CD4-positive, alpha-beta T cell treated with Interleukin-4 for 1 hour (primary cell): ENCODE results near the gene NRF1.

ENCODE experiments used
- DNase-seq, 2 donors: peaks; one replicate each; pipeline ENCODE4 v3.0.0-alpha.2; 2020 to 2022

NRF1 gene

DNA sequence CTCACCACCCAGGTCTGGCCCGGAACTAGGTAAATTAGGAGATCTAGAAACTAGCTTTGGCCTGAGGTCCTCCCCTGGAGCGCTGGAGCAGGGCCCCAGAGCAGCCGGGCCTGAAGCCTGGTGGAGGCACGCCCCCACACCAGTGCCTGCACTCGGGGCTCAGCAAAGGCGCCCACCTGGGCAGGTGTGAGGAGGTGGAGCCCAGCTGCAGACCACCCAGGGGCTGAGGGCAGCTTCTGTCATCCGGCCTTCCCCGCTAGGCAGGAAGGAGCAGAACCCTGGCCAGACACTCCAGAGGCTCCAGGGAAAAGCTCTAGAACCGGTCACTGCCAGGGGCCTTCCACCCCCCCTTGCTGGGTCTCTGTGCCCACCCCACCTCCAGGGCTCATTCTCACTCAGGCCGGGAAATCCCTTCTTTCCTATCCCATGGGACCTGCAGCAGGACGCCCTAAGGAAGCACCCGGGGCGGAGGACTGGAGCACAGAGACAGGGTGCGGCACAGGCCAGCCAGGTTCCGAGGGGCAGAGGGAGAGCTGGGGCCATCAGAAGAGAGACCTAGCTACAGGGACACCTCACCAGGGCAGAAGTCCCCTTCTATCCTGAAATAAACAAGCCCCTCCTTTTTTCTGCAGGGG is 161.2 kb downstream of the NRF1 start:
- DNase-seq = no peak

GRCh38 chr7:129773328-129773731 is 161.8 kb downstream of the NRF1 start:
- DNase-seq = no peak

DNA sequence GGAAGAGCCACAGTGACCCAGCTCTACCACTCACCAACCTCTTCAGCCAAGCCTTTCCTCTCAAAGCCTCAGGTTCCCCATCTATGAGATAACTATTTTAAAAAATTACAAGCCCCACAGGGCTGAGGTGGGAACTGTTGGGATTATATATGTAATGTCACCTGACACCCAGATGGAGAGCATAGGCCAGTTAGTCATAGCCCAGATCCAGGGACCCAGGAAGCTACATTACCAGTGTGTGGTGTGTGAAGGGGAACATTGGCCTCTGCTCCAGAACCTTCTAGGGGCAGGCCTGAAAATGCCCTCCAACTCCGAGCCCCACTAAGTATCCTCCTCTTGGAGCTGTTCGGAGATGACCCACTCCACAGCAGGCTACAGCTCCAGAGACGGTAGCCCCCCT is 162.4 kb downstream of the NRF1 start:
- no peak for DNase-seq

DNA sequence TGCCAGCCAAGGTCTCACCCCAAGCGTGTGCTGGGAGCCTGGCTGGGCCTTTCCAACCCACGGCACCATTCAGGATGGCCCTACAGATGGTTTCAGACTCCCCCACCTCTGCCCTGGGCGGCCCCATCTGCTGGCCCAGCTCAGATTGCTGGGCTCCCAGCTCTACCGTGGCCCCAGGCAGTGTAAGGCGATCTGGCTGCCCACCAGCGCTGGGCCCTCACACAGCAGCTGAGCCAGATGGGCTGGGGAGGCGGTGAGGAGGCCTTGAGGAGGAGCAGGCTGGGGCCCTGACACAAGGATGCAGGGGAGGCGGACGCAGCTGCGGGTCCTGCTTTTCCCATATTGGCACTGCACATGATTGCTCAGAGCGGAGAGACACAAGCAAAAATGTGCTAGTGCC is 162.8 kb downstream of the NRF1 start:
- DNase-seq = no peak

GRCh38 chr7:129774871-129775694 is 163.6 kb downstream of the NRF1 start:
- DNase-seq = no peak

GRCh38 chr7:129775695-129776361 is 164.3 kb downstream of the NRF1 start:
- no peak for DNase-seq

GRCh38 chr7:129776362-129776722 is 164.8 kb downstream of the NRF1 start:
- DNase-seq = no peak

GRCh38 chr7:129777195-129777844 is 165.8 kb downstream of the NRF1 start:
- no peak for DNase-seq

DNA sequence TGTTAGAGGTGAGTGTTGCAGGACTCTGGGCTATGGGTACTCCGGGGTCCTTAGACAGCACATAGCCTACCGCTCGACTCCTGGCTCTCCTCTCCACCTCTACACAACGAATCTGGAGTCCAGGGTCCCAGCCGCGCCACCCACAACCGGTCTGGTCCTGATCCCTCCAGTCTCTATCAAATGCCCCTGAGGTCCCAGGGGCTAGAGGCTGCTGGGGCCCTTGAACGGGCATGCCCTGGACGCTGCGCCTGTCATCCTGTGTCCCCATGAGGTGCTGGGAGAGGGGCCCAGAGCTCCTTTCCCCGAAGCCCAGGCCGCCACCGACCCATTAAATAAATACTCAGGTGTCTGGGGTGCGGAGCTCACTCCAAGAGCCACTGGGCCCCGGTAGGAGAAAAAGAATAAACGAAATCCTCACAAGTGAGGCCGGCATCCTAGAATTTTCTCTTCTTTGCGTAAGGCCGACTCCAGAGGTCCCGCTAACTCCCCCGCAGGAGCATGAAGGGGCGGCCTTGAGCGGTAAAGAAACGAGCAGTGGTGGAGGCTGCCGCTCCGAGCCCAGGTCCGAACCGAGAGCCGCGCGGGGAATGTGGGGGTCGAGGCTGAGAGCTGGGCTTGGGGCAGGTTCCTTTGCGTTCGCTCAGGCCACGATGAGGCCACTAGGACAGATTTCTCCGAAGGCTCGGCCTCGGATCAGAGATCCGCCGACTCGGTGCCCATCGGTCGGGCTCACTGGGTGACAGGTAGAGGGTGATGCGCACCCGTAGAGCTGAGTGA is 166.7 kb downstream of the NRF1 start:
- DNase-seq = no peak

DNA sequence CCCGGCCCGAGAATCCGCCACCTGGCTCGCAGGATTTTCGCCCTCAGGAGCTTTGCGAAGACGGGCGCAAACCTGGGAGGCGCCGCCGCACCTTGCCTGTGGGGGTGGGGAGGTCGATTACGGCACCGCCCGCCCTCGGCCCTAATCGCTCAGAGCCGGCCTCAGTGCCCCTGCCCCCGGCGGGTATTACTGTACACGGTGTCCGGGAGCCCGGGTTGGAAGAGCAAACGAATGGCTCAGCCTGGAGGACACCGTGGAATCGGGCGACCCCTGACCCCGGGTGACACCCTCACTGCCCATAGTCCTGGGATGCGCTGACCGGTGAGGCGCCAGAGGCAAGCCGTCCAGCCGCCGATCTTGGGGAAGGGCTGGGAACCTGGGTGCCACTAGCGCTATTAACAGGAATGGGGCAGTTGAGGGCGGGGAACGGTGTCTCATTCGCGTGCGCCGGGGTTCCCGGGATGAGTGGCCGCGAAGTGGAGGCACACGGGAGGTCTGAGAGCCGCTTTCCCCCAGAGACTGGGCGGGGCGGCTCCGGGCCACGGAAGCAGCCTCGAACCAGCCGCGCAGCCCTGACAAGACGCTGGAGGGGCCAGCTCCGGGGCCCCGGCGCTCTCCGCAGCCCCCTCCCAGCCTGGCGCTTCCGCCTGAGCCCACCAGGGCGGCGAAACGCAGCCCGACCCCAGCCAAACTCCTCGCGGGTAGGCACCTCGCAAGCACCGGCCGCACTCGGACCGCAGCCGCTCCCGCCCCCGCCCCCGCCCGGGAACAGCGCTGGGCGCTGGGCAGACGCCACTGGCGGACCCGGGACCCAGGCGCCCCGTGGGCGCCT is 167.5 kb downstream of the NRF1 start:
- DNase-seq = no peak

- no peak for DNase-seq
Observed at GRCh38 chr7:129779602-129780256, 168.2 kb downstream of the NRF1 start.

GRCh38 chr7:129780257-129780973 is 168.9 kb downstream of the NRF1 start:
- DNase-seq = peak; percentile 64 to 66

DNA sequence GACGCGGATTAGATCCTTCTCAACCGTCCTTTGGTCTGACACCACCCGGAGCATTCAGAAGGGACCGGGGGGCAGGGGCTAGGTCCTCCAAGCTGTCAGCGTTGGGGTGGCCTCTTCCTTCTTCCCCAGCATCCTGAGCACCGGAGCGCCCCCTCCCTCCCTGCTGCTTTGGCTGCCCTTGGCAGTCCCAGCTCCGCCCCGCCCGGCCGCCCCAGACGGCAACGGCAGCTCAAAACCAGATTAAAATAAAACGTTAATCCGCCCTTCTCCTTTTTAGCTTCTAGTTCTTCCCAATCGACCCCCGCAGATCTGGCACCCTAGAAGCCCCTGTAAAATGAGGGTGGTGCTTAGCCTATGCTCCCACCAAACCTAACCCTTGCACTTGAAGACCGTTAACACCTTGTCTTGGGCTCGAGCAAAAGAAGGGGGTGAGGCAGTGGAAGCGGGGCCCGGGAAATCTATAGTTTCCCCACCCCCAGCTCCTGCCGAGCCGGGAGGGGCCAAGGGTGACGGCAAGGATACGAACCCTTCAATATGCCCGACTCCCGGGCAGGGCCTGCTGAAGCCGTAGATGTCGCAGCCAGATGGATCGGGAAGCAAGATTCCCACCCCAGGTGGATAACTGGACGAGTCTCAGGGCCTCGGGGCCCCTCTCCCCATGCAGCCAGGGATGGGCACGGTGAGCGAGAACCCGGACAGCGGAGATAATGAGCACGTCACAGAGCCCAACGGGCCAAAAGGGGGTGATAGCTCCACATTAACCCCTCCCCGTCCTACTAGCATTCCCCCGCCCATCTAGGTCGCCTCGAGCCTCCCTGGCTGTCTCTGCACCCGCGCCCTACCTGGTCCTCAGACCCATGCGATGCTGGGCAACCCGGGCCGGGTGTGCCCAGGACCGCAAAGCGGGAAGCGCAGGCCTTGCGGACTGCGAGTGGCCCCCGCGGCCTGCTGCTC is 169.7 kb downstream of the NRF1 start:
- DNase-seq = no peak

DNA sequence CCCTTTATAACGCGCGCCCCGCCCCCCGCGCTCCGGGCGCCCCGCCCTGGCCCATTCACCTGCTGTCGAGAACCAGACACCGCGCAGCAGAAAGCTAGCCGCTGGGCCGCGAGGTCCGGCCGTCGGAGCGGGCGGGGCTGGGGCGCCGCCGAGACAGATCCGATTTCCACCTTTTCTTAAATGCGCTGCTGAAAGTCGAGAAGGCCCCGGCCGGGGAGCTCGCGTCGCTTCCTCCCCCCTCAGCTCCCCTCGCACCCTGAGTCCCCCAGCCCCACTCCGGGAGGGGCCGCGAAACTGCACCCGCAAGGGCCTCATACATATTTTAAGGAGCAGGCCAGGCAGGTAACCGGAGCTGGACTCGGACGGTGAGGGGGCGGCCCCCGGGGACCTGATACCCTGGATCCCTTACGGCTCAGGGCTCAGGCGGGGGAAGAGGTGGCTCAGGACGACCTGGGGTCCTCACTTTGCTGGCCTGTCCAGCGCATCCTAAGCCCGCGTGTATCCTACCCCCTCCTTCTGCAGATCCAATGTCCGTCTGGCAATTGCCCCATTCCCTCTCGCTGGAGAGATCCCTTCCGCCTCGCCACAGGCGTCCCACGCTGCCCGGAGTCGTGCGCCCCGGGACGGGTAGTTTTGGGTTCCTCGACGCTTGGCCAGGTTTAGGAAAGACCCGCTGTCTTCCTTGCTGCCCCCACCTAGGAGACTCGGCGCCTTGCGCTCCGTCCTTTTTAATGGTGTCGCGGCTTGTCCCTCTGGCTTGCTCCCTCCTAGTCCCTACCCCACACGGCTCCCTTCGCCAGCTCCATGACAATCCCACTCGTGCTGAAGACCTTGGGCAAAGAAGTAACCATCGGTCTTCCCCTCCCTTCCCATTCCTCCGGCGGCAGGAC is 170.7 kb downstream of the NRF1 start:
- no peak for DNase-seq

DNA sequence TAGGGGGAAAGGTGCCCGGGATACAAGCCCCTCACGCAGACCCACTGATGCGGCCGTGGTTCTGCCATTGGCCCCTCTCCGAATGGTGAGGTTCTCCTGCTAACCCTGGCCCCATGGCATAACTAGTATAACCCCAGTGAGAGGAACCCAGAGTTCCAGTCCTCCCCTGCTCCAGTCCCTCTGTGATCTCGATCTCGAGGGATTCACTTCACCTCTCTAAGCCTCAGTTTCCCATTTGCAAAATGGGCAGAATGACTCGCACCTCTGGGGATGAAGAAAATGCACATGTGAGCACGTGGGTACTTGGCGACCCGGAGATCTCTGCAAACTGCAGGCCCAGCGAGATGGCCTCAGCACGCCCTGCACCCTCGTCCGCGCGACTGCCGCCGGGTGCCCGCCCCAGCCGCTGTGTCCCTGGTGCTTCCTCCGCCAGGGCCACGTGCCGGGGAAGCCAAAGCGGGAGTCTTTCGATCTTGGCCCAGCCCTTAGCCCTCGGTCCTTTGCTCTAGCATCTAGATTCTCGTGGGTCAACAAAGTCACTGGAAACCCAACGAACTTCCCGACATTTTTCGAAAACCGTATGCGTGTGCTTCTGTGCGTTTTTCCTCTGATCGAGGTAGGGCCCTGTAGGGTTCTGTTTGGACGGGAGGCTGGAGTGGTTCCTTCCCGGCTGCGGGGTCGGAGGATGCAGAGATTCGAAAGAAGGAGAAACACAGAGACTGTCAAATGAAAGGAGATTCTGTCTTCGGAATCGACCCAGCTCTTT is 171.5 kb downstream of the NRF1 start:
- no peak for DNase-seq

DNA sequence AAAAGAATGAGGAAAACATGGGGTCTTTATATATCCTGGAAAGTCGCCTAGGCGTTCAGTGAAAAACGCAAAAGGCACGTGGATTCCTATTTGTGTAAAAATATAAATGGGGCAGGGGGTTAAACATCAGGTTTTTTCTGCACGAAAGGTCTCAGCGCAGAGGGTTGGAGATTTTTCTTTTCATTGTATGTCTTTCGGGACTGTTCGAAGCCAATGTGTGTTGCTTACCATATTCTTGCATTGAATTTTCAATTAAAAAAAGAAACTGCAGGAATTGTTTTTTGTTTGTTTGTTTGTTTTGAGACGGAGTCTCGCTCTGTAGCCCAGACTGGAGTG is 172.0 kb downstream of the NRF1 start:
- no peak for DNase-seq

DNA sequence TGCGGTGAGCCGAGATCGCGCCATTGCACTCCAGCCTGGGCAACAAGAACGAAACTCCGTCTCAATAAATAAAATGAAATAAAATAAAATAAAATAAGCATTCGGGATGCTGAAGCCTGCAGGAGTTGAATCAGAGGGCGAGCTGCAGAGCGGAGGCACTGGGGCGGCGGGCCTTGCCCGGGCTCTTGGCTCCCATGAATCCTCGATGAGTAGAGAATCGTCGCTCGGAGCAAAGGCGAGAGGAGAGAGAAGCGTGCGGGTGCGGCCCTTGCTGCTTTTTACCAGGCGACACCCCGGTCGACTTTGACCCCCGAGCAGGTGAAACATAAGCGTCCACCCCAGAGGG is 172.9 kb downstream of the NRF1 start:
- DNase-seq = no peak
